ENCODE measurements around the gene TEKT5.
"Not testable (repeated sequence)": the region's sequence is repeated elsewhere in the genome, so short reads cannot be mapped to it uniquely, and the experiment has no call there.

Gene TEKT5

DNA sequence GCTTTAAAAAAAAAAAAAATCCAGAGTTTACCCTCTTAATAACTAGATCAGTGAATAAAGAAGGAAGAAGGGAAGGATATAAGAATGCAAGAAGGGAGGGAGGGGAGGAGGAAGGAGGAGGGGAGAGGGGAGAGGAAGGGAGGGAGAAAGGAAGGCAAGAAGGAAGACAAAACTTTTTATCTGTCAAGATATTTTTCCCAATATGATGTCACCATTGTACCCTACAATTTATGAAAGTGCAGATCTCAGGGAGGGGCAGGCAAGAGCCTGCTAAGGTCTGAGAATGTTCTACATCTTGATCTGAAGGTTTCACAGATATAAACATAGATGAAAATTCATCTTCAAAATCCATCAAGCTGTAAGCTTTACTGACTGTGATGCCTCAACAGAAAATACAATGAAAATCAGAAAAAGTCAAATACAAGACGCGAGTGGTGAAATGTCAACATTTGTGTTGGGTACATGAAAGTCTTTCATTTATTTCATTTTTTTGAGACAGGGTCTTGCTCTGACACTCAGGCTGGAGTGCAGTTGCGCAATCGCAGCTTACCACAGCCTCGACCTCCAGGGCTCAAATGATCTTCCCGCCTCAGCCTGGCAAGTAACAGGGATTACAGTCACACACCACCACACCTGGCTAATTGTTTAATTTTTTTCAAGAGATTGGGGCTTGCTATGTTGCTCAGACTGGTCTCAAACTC, 57.2 kb downstream of the TEKT5 start:
- no peak overlapping the region for H3K27ac ChIP-seq (ENCODE audit: low read length)
- TF ChIP-seq, protein P1, sequence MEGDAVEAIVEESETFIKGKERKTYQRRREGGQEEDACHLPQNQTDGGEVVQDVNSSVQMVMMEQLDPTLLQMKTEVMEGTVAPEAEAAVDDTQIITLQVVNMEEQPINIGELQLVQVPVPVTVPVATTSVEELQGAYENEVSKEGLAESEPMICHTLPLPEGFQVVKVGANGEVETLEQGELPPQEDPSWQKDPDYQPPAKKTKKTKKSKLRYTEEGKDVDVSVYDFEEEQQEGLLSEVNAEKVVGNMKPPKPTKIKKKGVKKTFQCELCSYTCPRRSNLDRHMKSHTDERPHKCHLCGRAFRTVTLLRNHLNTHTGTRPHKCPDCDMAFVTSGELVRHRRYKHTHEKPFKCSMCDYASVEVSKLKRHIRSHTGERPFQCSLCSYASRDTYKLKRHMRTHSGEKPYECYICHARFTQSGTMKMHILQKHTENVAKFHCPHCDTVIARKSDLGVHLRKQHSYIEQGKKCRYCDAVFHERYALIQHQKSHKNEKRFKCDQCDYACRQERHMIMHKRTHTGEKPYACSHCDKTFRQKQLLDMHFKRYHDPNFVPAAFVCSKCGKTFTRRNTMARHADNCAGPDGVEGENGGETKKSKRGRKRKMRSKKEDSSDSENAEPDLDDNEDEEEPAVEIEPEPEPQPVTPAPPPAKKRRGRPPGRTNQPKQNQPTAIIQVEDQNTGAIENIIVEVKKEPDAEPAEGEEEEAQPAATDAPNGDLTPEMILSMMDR (IDR thresholded peaks at IDR 0.05; ENCODE audit: low read length): no peak
- no peak for TF ChIP-seq EZH2 (optimal IDR thresholded peaks at IDR 0.05; ENCODE audit: low read depth, low read length)
- TF ChIP-seq EZH2phosphoT487 (IDR thresholded peaks at IDR 0.05; ENCODE audit: low read length): no peak
- H3K79me2 ChIP-seq (ENCODE audit: low read length): no peaks in the 10 kb centered on the region
- no peaks in the 10 kb centered on the region for H3K9me3 ChIP-seq (replicated peaks; ENCODE audit: insufficient read depth, low read length)
- no peak overlapping the region for H3K4me2 ChIP-seq (ENCODE audit: low read depth, low read length)
- H3K9me2 ChIP-seq (replicated peaks; ENCODE audit: insufficient read depth, low read length): no peaks in the 10 kb centered on the region
- H3F3A ChIP-seq (ENCODE audit: insufficient read depth, low read length): no peaks in the 10 kb centered on the region
- no peak overlapping the region for H3K4me3 ChIP-seq (ENCODE audit: low read length)
- no peaks in the 10 kb centered on the region for H3K36me3 ChIP-seq (replicated peaks; ENCODE audit: insufficient read depth, low read length)
- 0 out of 2 replicates have a peak, but pooled peaks cover 3% of the 10 kb centered on the region for H3K4me1 ChIP-seq (ENCODE audit: low read length)
- no peak overlapping the region for H3K9ac ChIP-seq (ENCODE audit: low read length)
- H3K27me3 ChIP-seq (replicated peaks; ENCODE audit: insufficient read depth, low read length): no peaks in the 10 kb centered on the region
- no peak overlapping the region for H2AFZ ChIP-seq (ENCODE audit: low read length)
- H4K20me1 ChIP-seq (ENCODE audit: insufficient read depth, low read length): no peaks in the 10 kb centered on the region
- no peak for DNase-seq

DNA sequence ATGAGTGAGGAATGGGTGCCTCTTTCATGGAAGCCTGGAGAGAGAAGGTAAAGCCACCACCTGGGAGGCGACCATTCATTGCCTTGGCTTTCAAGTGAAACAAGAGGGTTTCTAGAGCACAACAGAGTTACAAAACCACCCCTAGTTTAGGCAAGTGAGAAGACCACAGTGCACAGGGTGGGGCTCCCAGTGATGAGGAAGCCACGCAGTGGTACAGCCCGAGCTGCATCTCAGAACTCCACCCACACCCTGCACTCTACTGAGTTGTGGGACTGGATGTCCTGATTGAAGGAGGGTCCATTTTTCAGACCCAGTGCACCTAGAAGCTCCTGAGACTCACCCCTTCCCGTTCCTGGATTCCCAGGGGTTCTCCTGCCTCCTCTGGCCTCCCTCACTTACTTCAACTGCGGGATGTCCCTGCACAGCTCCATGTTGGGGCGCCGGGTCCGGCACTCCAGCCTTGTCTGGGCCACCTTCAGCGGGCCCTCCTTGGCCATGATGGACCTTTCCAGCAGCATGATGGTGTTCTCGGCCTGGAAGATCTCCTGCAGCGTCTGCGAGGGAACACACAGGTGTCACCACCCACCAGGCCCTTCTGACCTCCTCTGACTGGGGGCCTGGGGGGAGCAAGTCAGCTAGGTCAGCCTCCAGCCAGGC, 59.2 kb downstream of the TEKT5 start:
- no peak for DNase-seq
- TF ChIP-seq EZH2 (optimal IDR thresholded peaks at IDR 0.05; ENCODE audit: low read depth, low read length) (no peak), EZH2phosphoT487 (IDR thresholded peaks at IDR 0.05; ENCODE audit: low read length) (no peak)
- TF ChIP-seq, protein P1 (IDR thresholded peaks at IDR 0.05; ENCODE audit: low read length): no peak
- Histone ChIP-seq H4K20me1 (ENCODE audit: insufficient read depth, low read length) (no peaks in the 10 kb centered on the region), H3F3A (ENCODE audit: insufficient read depth, low read length) (no peaks in the 10 kb centered on the region), H3K27me3 (replicated peaks; ENCODE audit: insufficient read depth, low read length) (no peaks in the 10 kb centered on the region), H3K9me2 (replicated peaks; ENCODE audit: insufficient read depth, low read length) (no peaks in the 10 kb centered on the region), H3K4me1 (ENCODE audit: low read length) (0 out of 2 replicates have a peak, but pooled peaks cover 3% of the 10 kb centered on the region), H3K27ac (ENCODE audit: low read length) (no peak overlapping the region), H3K36me3 (replicated peaks; ENCODE audit: insufficient read depth, low read length) (no peaks in the 10 kb centered on the region), H2AFZ (ENCODE audit: low read length) (no peak overlapping the region), H3K4me2 (ENCODE audit: low read depth, low read length) (no peak overlapping the region), H3K4me3 (ENCODE audit: low read length) (no peak overlapping the region), H3K9me3 (replicated peaks; ENCODE audit: insufficient read depth, low read length) (no peaks in the 10 kb centered on the region), H3K9ac (ENCODE audit: low read length) (no peak overlapping the region), H3K79me2 (ENCODE audit: low read length) (no peaks in the 10 kb centered on the region)

DNA sequence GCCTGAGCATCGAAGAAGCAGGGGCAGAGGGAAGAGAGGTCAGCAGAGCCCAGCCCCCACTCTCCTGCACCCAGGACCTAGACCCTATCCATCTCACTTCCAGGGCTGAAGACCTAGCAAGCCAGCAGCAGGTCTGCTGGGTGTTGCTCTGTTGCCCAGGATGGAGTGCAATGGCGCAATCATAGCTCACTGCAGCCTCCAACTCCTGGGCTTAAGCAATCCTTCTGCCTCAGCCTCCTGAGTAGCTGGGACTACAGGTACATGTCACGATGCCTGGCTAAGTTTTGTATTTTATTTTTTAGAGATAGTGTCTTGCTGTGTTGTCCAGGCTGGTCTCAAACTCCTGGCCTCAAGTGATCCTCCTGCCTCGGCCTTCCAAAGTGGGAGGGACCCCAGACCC, 61.3 kb downstream of the TEKT5 start:
- H4K20me1 ChIP-seq (ENCODE audit: insufficient read depth, low read length); H3K4me3 ChIP-seq (ENCODE audit: low read length); H3K79me2 ChIP-seq (ENCODE audit: low read length); H3F3A ChIP-seq (ENCODE audit: insufficient read depth, low read length); H3K27me3 ChIP-seq (replicated peaks; ENCODE audit: insufficient read depth, low read length); H3K36me3 ChIP-seq (replicated peaks; ENCODE audit: insufficient read depth, low read length); H3K4me1 ChIP-seq (ENCODE audit: low read length); H3K9me3 ChIP-seq (replicated peaks; ENCODE audit: insufficient read depth, low read length); H3K9me2 ChIP-seq (replicated peaks; ENCODE audit: insufficient read depth, low read length); H3K9ac ChIP-seq (ENCODE audit: low read length); H2AFZ ChIP-seq (ENCODE audit: low read length); H3K4me2 ChIP-seq (ENCODE audit: low read depth, low read length); H3K27ac ChIP-seq (ENCODE audit: low read length); DNase-seq: not testable (repeated sequence)

DNA sequence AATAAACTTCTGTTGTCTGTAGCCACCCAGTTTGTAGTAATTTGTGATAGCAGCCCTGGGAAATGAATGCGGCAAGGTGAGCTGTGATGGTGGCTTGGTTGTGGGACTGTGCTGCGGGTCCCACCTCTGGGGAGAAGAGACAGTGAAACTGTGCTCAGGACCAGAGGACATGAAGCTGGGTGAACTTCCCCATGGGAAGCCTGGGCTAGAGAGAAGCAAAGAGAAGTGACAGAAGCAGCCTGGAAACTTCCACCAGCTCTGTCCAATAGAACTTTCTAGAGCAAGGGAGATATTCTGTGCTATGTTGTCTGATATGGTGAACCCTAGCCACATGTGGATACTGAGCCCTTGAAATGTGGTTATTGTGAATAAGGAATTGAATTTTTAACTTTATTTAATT, 62.8 kb downstream of the TEKT5 start:
- DNase-seq: no peak
- no peaks in the 10 kb centered on the region for H3K9me3 ChIP-seq (replicated peaks; ENCODE audit: insufficient read depth, low read length)
- no peak overlapping the region for H2AFZ ChIP-seq (ENCODE audit: low read length)
- no peaks in the 10 kb centered on the region for H3K79me2 ChIP-seq (ENCODE audit: low read length)
- no peak overlapping the region for H3K27ac ChIP-seq (ENCODE audit: low read length)
- no peak overlapping the region for H3K4me2 ChIP-seq (ENCODE audit: low read depth, low read length)
- H3K36me3 ChIP-seq (replicated peaks; ENCODE audit: insufficient read depth, low read length): no peaks in the 10 kb centered on the region
- no peaks in the 10 kb centered on the region for H3F3A ChIP-seq (ENCODE audit: insufficient read depth, low read length)
- H3K4me1 ChIP-seq (ENCODE audit: low read length): no peaks in the 10 kb centered on the region
- H3K9me2 ChIP-seq (replicated peaks; ENCODE audit: insufficient read depth, low read length): no peaks in the 10 kb centered on the region
- H3K27me3 ChIP-seq (replicated peaks; ENCODE audit: insufficient read depth, low read length): no peaks in the 10 kb centered on the region
- H4K20me1 ChIP-seq (ENCODE audit: insufficient read depth, low read length): no peaks in the 10 kb centered on the region
- H3K9ac ChIP-seq (ENCODE audit: low read length): no peak overlapping the region
- H3K4me3 ChIP-seq (ENCODE audit: low read length): no peak overlapping the region
- TF ChIP-seq EZH2phosphoT487 (IDR thresholded peaks at IDR 0.05; ENCODE audit: low read length) (no peak), EZH2 (optimal IDR thresholded peaks at IDR 0.05; ENCODE audit: low read depth, low read length) (no peak)
- TF ChIP-seq, protein P1 (IDR thresholded peaks at IDR 0.05; ENCODE audit: low read length): no peak
